ENCODE results near the gene SLC4A4.

- TF ChIP-seq ZNF407 (CRISPR knock-in tag; IDR thresholded peaks at IDR 0.05; ENCODE audit: not compliant biosample characterization) (no peak), JUND (CRISPR knock-in tag; IDR thresholded peaks at IDR 0.05) (no peak), ZNF225 (CRISPR knock-in tag; IDR thresholded peaks at IDR 0.05) (no peak)
These were observed 134.9 kb downstream of the SLC4A4 start for GRCh38 chr4:71473541-71474240.

Data from HepG2 (cell line).